ACHN (cell line): Measurements from ENCODE around the gene TRAPPC11.
A peak's percentile ranks its signal among the peaks of the same experiment; 100 is the strongest.
"Not testable (repeated sequence)": the region's sequence is repeated elsewhere in the genome, so short reads cannot be mapped to it uniquely, and the experiment has no call there.

ENCODE experiments used
- DNase-seq: peaks from one replicate; pipeline ENCODE4 v3.0.0-alpha.2; 2015
- in situ Hi-C: cut with HindIII; loops from 2 replicates; pipeline ENCODE4 v1.10.0; 2017; ENCODE audit warnings: low sequenced_read_pairs, low pct_ligation_motif_present, low pct_unique_long_range_greater_than_20kb

The TRAPPC11 gene

DNA sequence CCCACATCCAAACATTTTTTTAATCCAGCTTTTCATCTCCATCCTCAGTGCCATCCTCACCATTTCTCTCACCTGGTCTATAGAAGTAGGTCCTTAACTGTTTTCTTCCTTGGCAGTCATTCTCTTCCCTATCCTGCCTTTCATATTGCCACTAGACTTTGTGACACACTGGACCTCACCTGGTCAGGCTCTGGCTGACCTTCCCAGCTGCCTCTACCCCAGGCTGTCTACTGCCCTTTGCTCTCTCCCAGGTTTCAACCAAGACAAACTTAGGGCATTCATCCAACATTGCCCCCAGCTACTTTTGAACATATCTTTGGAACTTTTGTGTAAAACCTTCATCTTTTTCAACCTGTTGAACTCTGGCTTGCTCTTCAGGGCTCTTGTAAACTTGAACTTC, 39.8 kb downstream of the TRAPPC11 start:
- in situ Hi-C loops, result no loop called here
- no peak for DNase-seq

DNA sequence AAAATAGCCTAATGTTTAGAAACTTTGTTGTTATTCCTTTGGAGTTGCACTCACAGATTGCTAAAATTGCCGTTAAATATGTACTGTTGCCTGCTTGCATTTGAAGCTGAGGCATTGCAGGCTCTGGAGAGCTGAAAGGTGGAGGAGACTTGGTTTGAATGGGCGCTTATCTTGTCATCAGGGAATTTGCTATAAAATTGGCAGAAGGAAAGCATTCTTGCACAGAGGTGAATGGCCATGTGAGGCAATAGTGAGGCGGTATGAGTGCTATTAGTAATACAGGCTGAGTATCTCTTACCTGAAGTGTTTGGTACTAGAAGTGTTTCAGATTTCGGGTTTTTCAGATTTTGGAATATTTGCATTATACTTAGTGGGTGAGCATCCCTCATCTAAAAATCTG, 41.3 kb downstream of the TRAPPC11 start:
- in situ Hi-C loops, result no loop called here

DNA sequence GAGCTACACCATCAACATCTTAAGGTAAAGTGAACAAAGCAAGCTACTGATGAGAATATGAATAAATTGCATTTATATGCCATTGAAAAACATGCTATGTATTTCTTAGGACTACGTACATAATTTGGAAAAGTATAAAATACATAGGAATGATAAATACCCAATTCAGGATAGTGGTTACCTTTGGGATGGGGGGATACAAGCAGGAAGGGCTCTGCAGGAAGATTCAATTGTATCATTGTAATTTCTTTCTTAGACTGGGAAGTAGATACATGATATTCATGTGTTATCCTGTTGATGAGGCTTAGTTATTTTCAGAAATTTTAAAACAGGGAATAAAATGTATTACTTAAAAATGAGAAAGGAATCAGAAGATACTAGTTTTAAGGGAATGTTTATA, 43.4 kb downstream of the TRAPPC11 start:
- DNase-seq, result no peak
- in situ Hi-C loops, result no loop called here

More for the DNA sequence above, 41.3 kb downstream of the TRAPPC11 start:
- no peak for DNase-seq

DNA sequence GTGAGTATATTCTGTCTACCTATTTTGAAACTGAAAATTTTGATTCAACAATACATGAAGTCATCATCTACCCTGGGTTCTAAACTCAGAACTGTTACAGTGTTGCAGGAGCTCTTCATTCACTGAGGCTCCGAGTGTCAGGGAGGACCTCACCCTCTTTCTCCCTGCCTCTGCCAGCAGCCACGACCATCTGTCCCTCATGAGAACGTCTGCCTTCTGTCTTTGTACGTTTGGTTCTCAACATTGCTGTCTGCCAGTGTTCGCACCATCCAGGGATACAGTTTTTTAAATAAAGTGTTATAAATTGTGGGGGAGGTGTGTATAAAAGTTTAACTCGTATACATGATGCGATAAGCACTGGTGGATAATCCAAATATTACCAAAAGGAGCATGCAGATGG, 55.5 kb downstream of the TRAPPC11 start:
- in situ Hi-C loops, result no loop called here
- no peak for DNase-seq

DNA sequence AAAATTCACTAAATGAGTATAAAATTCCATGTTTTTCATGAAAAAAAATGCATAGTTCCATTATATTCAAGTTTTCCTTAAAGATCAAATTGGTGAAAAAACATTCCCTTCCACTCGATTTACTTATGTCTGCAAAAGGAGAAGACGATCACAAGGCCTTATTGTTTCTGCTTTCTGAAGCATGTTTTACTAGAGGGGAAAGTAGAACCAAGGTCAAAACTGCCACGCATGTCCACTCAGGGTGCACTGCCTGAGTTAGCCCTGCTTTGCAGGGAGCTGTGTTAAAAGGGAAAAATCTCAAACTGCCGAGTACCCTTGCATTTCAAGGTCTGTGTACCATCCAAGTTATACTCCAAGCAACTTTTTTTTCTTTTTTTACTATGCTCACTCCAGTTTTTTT, 57.2 kb downstream of the TRAPPC11 start:
- DNase-seq, result no peak
- in situ Hi-C loops, result no loop called here

DNA sequence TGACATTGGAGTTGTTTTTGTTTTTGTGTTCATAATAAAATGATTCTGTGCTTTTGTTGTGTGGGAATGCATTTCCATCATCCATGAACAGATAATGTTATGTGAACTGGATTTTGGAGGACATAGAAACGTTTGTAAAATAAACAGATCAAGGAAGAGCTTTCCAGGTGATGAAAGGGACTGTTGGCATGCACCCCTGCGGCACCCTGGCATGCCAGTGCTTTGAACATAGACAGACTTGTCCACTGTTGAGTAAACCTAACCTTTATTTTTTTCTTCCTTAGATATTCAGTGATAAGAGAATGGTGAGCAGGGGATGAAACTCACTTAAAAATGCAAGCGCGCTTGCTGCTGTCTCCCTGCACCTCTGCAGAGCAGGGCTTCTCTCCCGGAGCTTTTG, 59.8 kb downstream of the TRAPPC11 start:
- in situ Hi-C loops, result no loop called here
- no peak for DNase-seq

DNA sequence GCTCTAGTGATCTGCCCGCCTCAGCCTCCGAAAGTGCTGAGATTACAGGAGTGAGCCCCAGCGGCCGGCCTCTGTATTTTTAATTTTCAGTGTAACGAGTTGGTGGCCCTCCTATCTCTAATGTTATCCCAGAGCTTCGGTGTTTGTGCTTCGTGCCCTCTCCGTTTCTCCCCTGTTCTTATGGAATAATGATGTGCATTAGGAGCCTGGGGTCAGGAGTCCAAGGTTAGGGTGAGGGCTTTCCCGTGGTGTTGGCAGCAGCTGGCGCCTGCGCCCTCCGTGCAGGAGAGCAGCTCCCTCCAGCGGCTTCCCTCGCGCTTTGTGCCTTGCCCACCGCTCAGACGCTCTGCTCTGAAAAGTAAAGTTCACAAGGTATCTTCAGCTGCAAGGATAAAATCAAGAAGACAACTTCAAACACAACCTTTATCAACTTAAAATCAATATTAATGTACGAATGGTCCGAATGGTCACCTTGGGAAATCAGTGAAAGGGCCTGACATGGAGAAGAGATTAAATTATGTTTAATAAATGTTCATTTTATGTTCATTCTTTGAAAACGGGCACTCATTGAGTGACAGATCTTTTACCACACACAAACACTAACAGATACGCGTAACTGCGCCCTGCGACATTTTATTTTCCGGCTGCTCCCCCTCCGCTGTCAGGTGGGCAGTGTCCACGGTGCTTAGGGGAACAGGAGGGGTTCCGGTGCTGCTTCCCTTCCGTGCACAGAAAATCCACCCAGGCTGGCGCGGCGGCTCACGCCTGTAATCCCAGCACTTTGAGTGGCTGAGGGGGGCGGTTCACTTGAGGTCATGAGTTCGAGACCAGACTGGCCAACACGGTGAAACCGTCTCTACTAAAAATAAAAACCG, 62.4 kb downstream of the TRAPPC11 start:
- DNase-seq, result no peak
- in situ Hi-C loops, result no loop called here

DNA sequence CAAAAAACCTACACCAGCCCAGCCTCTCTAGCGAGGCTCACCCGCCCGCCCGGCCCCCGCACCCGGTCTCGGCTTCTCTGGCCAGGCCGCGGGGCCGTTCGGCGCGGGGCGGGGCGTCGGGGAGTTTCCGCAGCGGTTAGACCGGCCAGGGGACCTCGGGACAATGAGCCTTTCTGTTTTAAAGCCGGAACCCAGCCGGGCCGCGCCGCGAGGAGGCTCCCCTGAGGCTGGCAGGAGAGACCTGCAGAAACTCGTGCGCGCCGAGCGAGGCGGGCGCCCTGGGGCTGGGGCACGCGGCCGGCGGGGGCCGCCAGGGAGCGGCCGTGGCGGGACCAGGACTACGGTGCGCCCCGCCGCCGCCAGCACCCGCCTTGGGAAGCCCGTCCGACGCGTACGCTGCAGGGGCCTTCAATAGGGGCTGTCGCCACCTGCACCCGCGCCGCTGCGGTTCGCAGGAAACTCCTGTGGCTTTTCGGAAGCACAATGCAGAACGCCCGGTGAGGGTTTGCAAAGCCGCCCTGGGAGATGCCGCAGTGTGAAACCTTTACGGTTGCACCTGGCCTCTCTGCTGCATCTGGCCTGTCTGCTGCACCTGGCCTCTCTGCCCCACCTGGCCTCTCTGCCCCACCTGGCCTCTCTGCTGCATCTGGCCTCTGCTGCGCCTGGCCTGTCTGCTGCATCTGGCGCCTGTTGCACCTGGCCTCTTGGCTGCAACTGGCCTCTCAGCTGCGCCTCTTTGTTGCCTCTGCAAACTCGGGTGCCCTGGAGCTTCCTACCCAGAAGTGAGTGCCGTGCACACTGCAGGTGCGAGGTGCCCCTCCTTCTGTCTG, 63.9 kb downstream of the TRAPPC11 start:
- peak; percentile 22 for DNase-seq
- in situ Hi-C loops, result no loop called here

DNA sequence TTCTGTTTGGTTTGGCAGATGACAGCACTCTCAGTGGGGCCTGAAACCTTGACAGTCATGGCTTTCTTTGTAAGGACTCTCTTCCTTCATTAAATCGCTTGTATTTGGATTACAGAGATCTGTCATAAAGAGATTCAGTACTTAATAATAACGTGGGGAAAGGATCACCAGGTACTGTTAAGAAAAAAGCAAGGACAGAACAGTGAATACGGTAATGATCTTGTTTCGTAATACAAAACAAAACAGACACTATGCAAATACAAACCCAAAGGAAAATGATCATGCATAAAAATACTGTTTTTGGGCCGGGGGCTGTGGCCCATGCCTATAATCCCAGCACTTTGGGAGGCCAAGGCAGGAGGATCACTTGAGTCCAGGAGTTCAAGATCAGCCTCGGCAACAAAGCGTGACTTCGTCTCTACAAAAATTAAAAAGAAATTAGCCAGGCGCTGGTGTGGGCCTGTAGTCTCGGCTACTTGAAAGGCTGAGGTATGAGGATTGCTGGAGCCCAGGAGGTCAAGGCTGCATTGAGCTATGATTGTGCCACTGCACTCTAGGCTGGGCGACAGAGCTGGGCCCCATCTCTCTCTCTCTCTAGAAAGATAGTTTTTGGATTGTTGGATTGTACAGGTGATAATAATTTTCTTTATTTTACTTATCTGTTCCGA, 64.6 kb downstream of the TRAPPC11 start:
- in situ Hi-C loops, result no loop called here
- no peak for DNase-seq

DNA sequence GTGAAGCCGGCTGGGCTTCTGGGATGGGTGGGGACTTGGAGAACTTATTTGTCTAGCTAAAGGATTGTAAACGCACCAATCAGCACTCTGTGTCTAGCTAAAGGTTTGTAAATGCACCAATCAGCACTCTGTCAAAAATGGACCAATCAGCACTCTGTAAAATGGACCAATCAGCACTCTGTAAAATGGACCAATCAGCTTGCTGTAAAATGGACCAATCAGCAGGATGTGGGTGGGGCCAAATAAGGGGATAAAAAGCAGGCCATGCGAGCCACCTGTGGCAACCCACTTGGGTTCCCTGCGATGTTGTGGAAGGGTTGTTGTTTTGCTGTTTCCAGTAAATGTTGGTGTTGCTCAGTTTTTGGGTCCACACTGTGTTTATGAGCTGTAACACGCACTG, 66.5 kb downstream of the TRAPPC11 start:
- in situ Hi-C loops, DNase-seq: not testable (repeated sequence)

DNA sequence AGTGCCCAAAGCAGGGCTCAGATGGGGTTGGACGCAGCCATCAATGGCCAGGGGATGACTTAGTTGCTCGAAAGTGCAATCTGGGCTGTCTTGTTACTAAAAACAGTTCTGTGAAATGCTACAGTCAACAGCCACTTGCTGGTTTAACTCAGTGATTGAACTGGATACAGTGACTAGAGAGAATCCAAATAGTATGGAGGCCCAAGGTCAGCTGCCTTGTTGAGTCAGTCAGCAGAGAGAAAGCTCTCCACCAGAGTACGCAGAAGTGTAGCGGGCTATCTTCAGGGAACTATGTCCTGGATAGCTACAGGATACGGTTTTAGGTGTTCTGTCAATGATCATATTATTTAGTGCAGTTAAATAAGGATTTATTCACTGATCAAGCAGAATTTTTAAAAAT, 68.4 kb downstream of the TRAPPC11 start:
- in situ Hi-C loops, result no loop called here
- DNase-seq, result no peak

DNA sequence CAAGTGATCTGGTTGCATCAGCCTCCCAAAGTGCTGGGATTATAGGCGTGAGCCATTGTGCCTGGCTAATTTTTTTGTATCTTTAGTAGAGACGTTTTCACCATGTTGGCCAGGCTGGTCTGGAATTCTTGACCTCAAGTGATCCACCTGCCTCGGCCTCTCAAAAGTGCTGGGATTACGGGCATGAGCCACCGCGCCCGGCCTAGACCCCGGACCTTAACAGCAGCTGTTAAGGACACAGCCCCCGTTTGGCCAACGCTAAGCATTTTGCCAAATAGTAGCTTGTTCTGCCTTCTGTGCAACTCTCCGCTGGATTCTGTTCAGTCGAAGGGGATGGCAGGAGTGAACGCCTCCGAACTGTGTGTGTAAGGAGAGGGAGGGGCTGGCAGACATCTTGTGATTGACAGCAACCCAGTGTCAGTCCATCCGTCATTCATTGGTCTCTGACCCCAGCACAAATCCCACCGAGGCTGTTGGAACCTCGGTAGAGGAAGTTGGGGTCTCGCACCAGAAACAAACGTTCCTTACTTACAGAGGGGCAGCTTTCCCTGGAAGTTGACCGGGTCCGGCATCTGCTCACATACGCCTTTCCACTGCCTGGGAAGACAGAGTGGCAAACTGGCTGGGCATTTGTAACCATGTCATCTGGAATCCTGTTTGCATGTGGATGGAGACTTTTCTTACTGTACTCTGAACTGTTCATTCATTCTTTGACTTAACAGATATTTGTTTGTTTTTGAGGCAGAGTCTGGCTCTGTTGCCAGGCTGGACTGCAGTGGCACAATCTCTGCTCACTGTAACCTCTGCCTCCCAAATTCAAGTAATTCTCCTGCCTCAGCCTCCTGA, 69.4 kb downstream of the TRAPPC11 start:
- no peak for DNase-seq
- in situ Hi-C loops, result no loop called here

DNA sequence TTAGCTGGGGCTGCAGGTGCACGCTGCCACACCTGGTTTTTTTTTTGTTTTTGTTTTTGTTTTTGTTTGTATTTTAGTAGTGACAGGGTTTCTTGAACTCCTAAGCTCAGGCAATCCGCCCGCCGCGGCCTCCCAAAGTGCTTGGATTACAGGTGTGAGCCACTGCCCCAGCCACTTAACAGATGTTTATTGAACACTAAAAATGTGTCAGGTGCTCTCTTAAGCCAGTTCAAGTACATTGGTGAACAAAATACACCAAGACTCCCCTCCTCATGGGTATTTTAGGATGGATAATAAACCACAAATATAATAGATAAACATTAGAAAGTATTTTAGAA, 69.9 kb downstream of the TRAPPC11 start:
- no peak for DNase-seq
- in situ Hi-C loops, result no loop called here

DNA sequence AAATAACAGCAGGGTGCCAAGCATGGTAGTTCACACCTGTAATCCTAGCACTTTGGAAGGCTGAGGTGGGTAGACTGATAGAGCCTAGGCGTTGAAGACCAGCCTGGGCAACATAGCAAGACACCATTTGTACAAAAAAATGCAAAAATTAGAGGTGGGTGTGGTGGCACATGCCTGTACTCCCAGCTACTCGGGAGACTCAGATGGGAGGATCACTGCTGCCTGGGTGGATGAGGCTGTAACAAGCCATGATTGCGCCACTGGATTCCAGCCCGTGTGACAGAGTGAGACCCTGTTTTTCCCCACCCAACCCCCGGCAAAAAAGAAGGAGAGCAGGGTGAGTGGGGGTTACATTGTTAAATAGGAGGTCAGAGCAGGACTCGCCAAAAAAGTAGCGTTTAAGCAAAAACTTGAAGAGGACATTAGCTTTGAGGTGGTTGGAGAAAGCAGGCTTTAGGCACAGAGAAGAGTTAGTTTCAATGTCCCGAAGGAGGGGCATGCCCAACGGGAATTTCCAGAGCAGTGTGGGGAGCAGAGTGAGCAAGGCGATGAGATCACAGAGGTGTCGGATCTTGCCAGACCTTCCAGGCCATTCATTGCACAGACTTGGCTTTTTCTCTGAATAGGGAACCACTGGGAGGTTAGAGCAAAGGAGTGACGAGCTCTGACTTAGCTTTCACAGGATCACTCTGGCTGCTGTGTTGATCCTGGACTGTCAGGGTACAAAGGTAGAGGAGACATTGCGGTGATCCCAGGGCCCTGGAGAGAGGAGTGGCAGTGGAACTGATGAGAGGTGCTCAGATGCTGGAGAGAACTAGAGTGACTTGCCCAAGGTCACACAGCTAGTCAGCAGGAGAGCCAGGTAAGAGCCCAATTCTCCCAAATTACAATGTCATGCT, 70.6 kb downstream of the TRAPPC11 start:
- in situ Hi-C loops, result no loop called here
- DNase-seq, result peak; percentile 23

DNA sequence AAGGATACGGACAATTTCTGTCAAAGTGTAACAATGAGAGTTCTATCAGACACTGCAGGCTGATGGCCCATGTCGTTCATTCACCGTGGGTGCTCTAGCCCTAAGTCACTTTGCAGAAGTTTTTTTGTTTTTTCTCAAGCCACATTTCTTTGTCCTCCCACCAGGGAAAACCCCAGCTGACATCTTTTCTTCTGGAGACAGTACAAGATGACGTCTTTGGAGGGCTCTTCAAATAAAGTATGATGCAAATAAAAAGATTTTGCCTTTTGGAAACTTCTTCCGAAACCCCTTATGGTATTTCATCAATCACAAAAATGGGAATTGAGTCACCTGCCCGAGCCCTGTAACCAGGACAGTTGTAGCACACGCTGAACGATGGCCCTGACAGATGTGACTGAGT, 73.2 kb downstream of the TRAPPC11 start:
- no peak for DNase-seq
- in situ Hi-C loops, result no loop called here

DNA sequence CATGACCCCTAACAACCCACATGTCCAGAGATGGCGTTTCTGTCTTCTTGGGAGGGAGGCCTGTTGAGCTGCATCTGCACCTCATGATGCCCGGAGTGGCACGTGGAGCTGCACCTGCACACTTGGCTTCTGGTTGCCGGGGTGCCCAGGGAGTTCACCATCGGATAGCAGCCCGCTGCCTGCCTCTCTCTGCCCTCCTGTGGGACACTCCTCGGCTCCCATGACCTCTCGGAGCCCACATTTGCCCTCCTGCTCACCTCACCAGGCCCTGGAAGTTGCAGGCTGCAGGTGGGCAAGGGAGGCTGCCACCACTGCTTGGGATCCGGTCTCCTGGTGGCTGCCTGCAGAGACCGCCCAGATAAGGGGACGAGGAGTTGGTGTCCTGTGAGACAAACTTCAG, 74.1 kb downstream of the TRAPPC11 start:
- DNase-seq, result no peak
- in situ Hi-C loops, result no loop called here

DNA sequence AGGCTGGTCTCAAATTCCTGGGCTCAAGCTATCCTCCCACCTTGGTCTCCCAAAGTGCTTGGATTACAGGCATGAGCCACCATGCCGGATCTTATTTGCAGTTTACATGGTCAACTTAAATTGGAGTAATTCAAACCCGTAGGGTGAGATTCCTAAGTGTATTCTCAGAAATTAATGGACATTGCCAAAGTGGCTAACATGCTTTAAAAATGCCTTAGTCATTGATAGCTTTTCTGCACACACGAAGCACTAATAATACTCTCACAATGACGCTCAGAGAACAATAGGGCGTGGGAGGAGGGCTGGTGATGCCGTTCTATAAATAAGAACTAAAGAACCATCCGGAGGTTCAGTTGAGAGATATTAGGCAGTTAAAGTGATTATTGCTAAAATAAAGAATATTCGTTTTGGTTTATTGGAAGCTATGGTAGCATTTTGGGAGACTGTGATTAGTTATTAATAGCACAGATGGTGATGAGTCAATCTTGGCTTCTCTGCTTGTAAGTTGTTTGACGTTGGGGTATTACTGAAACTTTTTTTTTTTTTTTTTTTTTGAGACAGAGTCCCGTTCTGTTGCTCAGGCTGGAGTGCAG, 79.1 kb downstream of the TRAPPC11 start:
- DNase-seq, result no peak
- in situ Hi-C loops, result no loop called here
